Neutrophil (primary cell): ENCODE data around the gene OVOL1.
"Not testable (repeated sequence)": the region's sequence is repeated elsewhere in the genome, so short reads cannot be mapped to it uniquely, and the experiment has no call there.

ENCODE experiments used
- H3K27ac ChIP-seq: fragments of 200-600 bp; sonication (generic); 2 replicates; pipeline ENCODE4 v1.5.1; 2016; ENCODE audit warnings: mild to moderate bottlenecking, moderate library complexity
- H3K27me3 ChIP-seq: fragments of 200-600 bp; sonication (generic); 2 replicates; pipeline ENCODE4 v1.6.0; 2016; ENCODE audit warnings: mild to moderate bottlenecking
- H3K36me3 ChIP-seq: fragments of 200-600 bp; sonication (generic); 2 replicates; pipeline ENCODE4 v1.5.1; 2017
- H3K4me1 ChIP-seq, 2 experiments: fragments of 200-600 bp in 1 of 2; sonication (generic) in 1 of 2; 1 replicate in 1 of 2; 2 replicates in 1 of 2; pipeline versions ENCODE4 v1.5.1 to v1.6.1; 2013 to 2016; ENCODE audit warnings: low read depth in 1 of 2, low read length in 1 of 2, mild to moderate bottlenecking in 1 of 2, moderate library complexity in 1 of 2; ENCODE audit not compliant: control insufficient read depth in 1 of 2, insufficient read depth in 1 of 2
- H3K4me3 ChIP-seq, 2 experiments: fragments of 200-600 bp in 1 of 2; sonication (generic) in 1 of 2; 1 replicate in 1 of 2; 2 replicates in 1 of 2; pipeline ENCODE4 v1.5.1; 2013 to 2016; ENCODE audit warnings: low read depth in 1 of 2, low read length in 1 of 2, mild to moderate bottlenecking in 1 of 2, moderate library complexity in 1 of 2
- H3K9me3 ChIP-seq: fragments of 200-600 bp; sonication (generic); 2 replicates; pipeline ENCODE4 v1.5.1; 2016
- CTCF ChIP-seq: fragments of 200-600 bp; sonication (generic); IDR thresholded peaks from 2 replicates; pipeline ENCODE4 v1.5.1; 2016; ENCODE audit warnings: antibody characterized with exemption

Gene OVOL1

GRCh38 chr11:65766535-65766934 lies 20.3 kb upstream of the OVOL1 start:
- Histone ChIP-seq H3K9me3 (no peaks in the 10 kb centered on the region), H3K4me1 (peaks cover 36 to 37% of the 10 kb centered on the region in 2 experiments), H3K36me3 (peaks cover 19% of the 10 kb centered on the region), H3K4me3 (no peak overlapping the region), H3K27ac (peak overlapping the region; percentile 61), H3K27me3 (no peaks in the 10 kb centered on the region)
- no peak for TF ChIP-seq CTCF

GRCh38 chr11:65767406-65767805 lies 19.5 kb upstream of the OVOL1 start:
- Histone ChIP-seq H3K9me3 (no peaks in the 10 kb centered on the region), H3K4me1 (peaks cover 45 to 46% of the 10 kb centered on the region in 2 experiments), H3K27ac (peak overlapping the region; percentile 61), H3K27me3 (no peaks in the 10 kb centered on the region), H3K4me3 (no peak overlapping the region), H3K36me3 (peaks cover 19% of the 10 kb centered on the region)
- no peak for TF ChIP-seq CTCF

GRCh38 chr11:65767806-65768205 lies 19.1 kb upstream of the OVOL1 start:
- not testable (repeated sequence) for H3K27me3 ChIP-seq, H3K4me3 ChIP-seq, H3K9me3 ChIP-seq
- H3K36me3 ChIP-seq, result peaks cover 17% of the 10 kb centered on the region
- H3K4me1 ChIP-seq, result peaks cover 49 to 50% of the 10 kb centered on the region in 2 experiments
- H3K27ac ChIP-seq, result peak overlapping the region; percentile 61

- Histone ChIP-seq H3K4me3 (no peak overlapping the region), H3K27ac (peak overlapping the region; percentile 98), H3K4me1 (peaks cover 75 to 79% of the 10 kb centered on the region in 2 experiments), H3K36me3 (peaks cover 12% of the 10 kb centered on the region), H3K9me3 (no peaks in the 10 kb centered on the region), H3K27me3 (no peaks in the 10 kb centered on the region)
- no peak for TF ChIP-seq CTCF
Observed at GRCh38 chr11:65770951-65771567, 15.8 kb upstream of the OVOL1 start.

- no peaks in the 10 kb centered on the region for H3K9me3 ChIP-seq
- TF ChIP-seq CTCF, result no peak
- no peaks in the 10 kb centered on the region for H3K27me3 ChIP-seq
- peak overlapping the region; percentile 98 for H3K27ac ChIP-seq
- no peak overlapping the region for H3K4me3 ChIP-seq
- peaks cover 79 to 82% of the 10 kb centered on the region in 2 experiments for H3K4me1 ChIP-seq
- H3K36me3 ChIP-seq, result peaks cover 13% of the 10 kb centered on the region
Observed at GRCh38 chr11:65771589-65772112, 15.2 kb upstream of the OVOL1 start.

GRCh38 chr11:65773784-65774411 lies 13.0 kb upstream of the OVOL1 start:
- Histone ChIP-seq H3K9me3 (no peaks in the 10 kb centered on the region), H3K36me3 (peaks cover 27% of the 10 kb centered on the region), H3K27ac (peak overlapping the region; percentile 98), H3K4me3 (peak overlapping the region; percentile 76 to 94), H3K4me1 (peaks cover 98 to 99% of the 10 kb centered on the region in 2 experiments), H3K27me3 (no peaks in the 10 kb centered on the region)
- peak; percentile 26 for TF ChIP-seq CTCF
